Stimulated activated memory B cell treated with anti-CD40 and anti-IgM and Interleukin-4, amounts not matched to agents 10 μg/mL and 1 μg/mL and 100 μg/mL, for 72 hours (primary cell): ENCODE measurements around the gene TM4SF5.

Source experiments
- ATAC-seq: fragments of 150-1000 bp; cut with Tn5 transposase; 2 replicates; pipeline ENCODE4 v1.10.0; 2021
- H3K27ac Mint-ChIP-seq: one replicate; pipeline ENCODE4 v1.8.0; 2022; ENCODE audit warnings: mild to moderate bottlenecking, mixed read lengths
- H3K27me3 Mint-ChIP-seq: one replicate; pipeline ENCODE4 v1.8.0; 2022; ENCODE audit warnings: mixed read lengths
- H3K36me3 Mint-ChIP-seq: one replicate; pipeline ENCODE4 v1.8.0; 2022; ENCODE audit warnings: mixed read lengths
- H3K4me1 Mint-ChIP-seq: one replicate; pipeline ENCODE4 v1.8.0; 2022; ENCODE audit warnings: mixed read lengths
- H3K4me3 Mint-ChIP-seq: one replicate; pipeline ENCODE4 v1.8.0; 2022; ENCODE audit warnings: mild to moderate bottlenecking, moderate library complexity, mixed read lengths
- H3K9me3 Mint-ChIP-seq: one replicate; pipeline ENCODE4 v1.8.0; 2022; ENCODE audit warnings: mixed read lengths

TM4SF5 gene, protein sequence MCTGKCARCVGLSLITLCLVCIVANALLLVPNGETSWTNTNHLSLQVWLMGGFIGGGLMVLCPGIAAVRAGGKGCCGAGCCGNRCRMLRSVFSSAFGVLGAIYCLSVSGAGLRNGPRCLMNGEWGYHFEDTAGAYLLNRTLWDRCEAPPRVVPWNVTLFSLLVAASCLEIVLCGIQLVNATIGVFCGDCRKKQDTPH

DNA sequence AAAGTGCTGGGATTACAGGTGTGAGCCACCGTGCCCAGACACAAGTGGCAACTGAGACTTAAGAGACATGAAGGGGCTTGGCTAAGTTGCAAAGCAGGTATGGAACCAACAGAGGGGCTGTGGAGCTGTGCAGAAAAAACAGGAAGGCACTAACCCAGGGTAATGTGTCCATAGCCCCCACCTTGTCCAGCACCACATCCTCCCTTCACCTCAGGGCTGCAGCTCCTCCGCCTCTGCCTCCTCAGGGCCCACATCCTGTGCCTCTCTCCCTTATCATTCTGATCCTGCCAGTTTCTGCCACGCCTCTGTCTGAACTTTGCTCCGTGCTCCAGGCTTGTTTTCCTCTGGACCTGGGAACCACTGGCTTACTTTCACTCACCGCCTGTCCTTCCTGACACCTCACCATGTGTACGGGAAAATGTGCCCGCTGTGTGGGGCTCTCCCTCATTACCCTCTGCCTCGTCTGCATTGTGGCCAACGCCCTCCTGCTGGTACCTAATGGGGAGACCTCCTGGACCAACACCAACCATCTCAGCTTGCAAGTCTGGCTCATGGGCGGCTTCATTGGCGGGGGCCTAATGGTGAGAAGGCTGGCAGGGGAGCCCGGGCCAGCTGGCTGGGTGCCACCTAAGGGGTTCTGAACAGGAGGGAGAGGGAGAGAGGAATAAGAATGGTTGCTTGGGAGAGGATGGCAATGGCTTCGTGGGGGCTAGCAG lies at the start of gene TM4SF5:
Gene TM4SF5, plus strand, starts transcription at position 368 of the 716 bp plus-strand sequence. Its CDS starts 37 bp downstream, at position 405.
- Mint-ChIP-seq H3K4me1 (peaks cover 12% of the 10 kb centered on the region), H3K9me3 (no peaks in the 10 kb centered on the region), H3K27me3 (peaks cover 68% of the 10 kb centered on the region), H3K36me3 (no peaks in the 10 kb centered on the region), H3K4me3 (no peak within 1 kb of the TSS), H3K27ac (no peak within 1 kb of the TSS)
- no peak for ATAC-seq

DNA sequence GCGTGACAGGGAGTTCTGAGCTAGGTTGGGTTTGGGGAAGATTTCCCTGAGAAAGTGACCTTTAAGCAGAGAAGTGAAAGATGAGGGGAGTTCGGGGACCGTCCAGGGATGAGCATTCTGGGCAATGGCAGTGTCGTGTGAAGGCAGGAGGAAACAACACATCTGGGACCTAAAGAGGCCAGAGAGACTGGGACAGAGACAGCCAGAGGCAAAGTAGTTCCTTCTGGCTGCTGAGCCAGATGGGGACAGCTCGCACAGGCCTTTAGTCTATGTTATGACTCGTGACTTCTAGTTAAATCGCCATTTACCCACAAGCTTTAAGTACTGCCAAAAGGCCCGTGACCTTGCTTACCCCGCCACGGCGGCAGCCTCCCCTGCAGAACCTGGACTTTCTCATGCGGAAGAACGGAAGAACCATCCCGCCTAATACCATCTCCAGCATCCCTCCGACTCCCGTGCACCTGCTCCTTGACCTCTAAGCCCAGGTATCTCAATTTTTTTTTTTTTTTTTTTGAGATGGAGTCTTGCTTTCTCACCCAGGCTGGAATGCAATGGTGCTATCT lies 48.9 kb upstream of the TM4SF5 start:
- peak; percentile 63 for ATAC-seq
- Mint-ChIP-seq H3K36me3 (peaks cover 32% of the 10 kb centered on the region), H3K27me3 (no peaks in the 10 kb centered on the region), H3K9me3 (no peaks in the 10 kb centered on the region), H3K27ac (peak overlapping the region; percentile 74), H3K4me1 (peaks cover 43% of the 10 kb centered on the region), H3K4me3 (peak overlapping the region; percentile 13)

DNA sequence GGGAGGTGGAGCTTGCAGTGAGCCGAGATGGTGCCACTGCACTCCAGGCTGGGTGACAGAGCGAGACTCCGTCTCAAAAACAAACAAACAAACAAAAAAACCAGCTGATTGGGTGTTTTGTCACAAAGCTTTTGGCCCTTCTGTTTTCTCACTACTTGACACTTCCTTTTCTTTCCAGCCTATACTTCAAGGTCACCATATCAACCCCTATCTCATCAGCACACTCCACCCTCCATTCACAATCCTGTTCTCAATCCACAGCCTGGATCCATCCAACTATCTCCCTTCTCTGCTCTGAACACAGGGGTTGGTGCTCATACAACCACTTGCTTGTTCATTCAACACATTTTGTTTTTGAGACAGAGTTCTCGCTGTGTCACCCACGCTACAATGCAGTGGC lies 47.0 kb upstream of the TM4SF5 start:
- peaks cover 16% of the 10 kb centered on the region for H3K36me3 Mint-ChIP-seq

DNA sequence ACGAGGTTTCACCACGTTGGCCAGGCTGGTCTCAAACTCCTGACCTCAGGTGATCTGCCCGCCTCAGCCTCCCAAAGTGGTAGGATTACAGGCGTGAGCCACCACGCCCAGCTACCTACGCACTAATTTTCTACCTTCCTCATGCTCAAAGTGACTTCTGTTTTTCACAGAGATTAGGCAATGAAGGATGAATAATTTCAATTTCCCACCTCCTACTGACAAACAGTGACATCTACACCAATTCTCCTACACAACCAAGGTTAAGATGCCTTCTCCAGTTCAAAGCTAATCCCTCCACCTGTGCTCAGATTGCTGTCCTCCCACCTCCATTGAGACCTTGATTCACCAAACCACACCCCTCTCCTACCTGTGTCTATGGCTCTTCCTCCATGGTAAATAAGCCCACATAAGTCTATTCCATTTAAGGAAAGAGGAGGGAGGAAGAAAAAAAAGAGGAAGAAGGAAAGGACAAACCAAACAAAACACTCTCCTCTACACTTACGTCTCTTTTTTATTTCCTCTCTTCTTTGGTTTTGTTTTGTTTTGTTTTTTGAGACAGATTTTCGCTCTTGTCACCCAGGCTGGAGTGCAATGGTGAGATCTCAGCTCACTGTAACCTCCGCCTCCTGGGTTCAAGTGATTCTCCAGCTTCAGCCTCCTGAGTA lies 45.9 kb upstream of the TM4SF5 start:
- ATAC-seq = no peak
- Mint-ChIP-seq H3K9me3 (no peaks in the 10 kb centered on the region), H3K4me1 (peaks cover 45% of the 10 kb centered on the region), H3K27ac (peak overlapping the region; percentile 31), H3K27me3 (no peaks in the 10 kb centered on the region), H3K36me3 (peaks cover 5% of the 10 kb centered on the region), H3K4me3 (no peak overlapping the region)

More for the DNA sequence above, 47.0 kb upstream of the TM4SF5 start:
- Mint-ChIP-seq H3K9me3 (no peaks in the 10 kb centered on the region), H3K4me1 (peaks cover 42% of the 10 kb centered on the region), H3K4me3 (no peak overlapping the region), H3K27ac (no peak overlapping the region), H3K27me3 (no peaks in the 10 kb centered on the region)
- no peak for ATAC-seq

DNA sequence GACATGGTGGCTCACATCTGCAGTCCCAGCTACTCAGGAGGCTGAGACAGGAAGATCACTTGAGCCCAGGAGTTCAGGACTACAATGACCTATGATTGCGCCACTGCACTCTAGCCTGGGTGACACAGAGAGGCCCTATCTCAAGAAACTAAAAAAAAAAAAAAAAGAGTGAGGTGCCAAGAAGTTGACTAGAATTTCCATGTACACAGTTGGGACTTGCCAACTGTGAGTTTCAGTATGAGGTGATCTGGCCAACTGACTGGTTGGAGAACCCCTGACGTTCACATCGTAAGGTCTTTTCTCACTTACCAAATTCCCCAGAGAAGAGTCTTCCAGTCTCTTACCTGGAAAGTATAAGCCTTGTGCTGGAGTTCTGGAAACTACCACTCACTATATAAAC lies 43.6 kb upstream of the TM4SF5 start:
- peak overlapping the region; percentile 3 for H3K4me3 Mint-ChIP-seq
- ATAC-seq = no peak
- no peaks in the 10 kb centered on the region for H3K9me3 Mint-ChIP-seq
- no peaks in the 10 kb centered on the region for H3K27me3 Mint-ChIP-seq
- peaks cover 34% of the 10 kb centered on the region for H3K4me1 Mint-ChIP-seq
- peak overlapping the region; percentile 39 for H3K27ac Mint-ChIP-seq
- H3K36me3 Mint-ChIP-seq = no peaks in the 10 kb centered on the region

DNA sequence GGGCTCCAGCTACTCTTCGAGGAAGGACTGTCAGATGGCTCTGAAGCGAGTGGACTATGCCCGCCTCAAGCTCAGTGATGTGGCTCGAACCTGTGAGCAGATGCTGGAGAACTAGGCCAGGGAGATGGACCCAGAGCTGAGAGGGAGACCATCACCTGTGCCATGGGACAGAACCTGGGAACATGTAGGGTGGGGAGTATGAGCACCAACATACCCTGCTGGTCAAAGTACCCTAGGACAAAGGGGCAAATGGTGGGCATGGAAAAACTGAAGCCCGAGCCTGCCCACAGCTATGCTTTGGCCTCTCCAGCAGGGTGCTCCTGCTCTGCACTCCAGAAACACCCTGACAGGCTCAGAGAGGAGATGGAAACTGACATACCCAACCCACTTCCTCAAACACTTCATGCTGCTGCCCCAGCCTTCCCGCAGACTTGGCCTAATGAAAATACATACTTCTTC lies 38.6 kb upstream of the TM4SF5 start:
- Mint-ChIP-seq H3K9me3 (no peaks in the 10 kb centered on the region), H3K27me3 (no peaks in the 10 kb centered on the region), H3K27ac (peak overlapping the region; percentile 89), H3K4me1 (peaks cover 49% of the 10 kb centered on the region), H3K36me3 (no peaks in the 10 kb centered on the region), H3K4me3 (peak overlapping the region; percentile 59)
- ATAC-seq = peak; percentile 82

DNA sequence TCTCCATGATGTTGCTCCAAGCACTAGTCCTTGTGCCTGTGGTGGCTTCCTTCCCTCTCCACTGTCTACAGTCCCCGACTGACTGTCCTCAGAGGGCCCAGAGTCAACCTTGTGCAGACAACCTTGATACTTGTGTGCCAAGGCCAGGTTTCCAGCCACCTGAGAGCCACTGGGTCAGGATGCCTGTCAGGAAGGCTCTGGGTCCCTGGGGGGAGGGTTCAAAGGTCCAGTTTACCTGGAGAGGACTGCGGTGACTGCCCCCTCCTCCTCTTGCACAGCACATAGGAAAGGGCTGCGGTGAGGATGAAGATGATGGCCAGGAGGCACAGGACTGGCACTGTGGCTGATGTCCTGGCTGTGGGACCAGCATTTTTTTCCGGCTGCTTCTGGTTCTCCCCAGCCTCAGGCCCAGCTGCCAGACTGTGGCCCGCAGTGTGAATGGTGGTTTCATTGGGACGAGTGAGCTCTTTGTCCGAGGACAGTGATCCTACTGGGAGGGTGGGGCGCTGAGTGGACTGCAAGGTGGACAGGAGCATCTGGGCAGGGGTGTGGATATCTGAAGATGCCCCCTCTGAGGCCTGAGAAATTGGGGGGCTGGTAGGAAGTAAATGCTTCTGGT lies 36.7 kb upstream of the TM4SF5 start:
- Mint-ChIP-seq H3K4me1 (peaks cover 60% of the 10 kb centered on the region), H3K9me3 (no peaks in the 10 kb centered on the region), H3K27me3 (no peaks in the 10 kb centered on the region), H3K36me3 (no peaks in the 10 kb centered on the region), H3K27ac (peak overlapping the region; percentile 89), H3K4me3 (no peak overlapping the region)
- no peak for ATAC-seq

DNA sequence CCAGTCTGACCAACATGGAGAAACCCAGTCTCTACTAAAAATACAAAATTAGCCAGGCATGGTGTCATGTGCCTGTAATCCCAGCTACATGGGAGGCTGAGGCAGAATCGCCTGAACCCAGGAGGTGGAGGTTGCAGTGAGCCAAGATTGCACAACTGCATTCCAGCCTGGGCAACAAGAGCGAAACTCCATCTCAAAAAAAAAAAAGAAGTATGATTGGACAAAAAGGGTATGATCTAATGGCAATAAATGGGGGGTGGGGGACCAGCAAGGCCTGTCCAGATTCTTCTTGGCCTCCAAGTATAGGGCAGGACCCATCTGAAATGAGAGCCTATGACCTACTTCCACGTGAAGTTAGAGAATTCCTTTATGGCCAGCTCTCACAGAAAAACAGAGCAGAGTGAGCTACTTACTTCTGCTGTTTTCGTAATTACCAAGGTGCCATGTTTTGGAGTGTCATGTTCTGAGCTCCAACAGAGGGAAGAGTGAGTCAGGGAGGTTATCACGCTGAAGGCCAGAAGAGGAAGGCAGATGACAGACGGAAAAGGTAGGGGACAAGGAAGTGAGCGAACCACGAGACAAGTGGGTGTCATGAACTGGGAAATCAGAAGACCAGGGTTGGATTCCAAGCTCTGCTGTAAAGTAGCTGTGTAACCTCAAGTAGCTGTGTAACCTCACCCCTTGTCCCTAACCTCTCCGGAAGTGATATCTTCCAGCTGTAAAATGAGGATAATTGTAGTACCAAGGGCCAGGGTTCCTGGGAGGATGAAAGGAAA lies 35.6 kb upstream of the TM4SF5 start:
- H3K36me3 Mint-ChIP-seq = no peaks in the 10 kb centered on the region
- peaks cover 60% of the 10 kb centered on the region for H3K4me1 Mint-ChIP-seq
- peak overlapping the region; percentile 89 for H3K27ac Mint-ChIP-seq
- no peak for ATAC-seq
- no peaks in the 10 kb centered on the region for H3K9me3 Mint-ChIP-seq
- peaks cover 8% of the 10 kb centered on the region for H3K27me3 Mint-ChIP-seq
- H3K4me3 Mint-ChIP-seq = no peak overlapping the region

DNA sequence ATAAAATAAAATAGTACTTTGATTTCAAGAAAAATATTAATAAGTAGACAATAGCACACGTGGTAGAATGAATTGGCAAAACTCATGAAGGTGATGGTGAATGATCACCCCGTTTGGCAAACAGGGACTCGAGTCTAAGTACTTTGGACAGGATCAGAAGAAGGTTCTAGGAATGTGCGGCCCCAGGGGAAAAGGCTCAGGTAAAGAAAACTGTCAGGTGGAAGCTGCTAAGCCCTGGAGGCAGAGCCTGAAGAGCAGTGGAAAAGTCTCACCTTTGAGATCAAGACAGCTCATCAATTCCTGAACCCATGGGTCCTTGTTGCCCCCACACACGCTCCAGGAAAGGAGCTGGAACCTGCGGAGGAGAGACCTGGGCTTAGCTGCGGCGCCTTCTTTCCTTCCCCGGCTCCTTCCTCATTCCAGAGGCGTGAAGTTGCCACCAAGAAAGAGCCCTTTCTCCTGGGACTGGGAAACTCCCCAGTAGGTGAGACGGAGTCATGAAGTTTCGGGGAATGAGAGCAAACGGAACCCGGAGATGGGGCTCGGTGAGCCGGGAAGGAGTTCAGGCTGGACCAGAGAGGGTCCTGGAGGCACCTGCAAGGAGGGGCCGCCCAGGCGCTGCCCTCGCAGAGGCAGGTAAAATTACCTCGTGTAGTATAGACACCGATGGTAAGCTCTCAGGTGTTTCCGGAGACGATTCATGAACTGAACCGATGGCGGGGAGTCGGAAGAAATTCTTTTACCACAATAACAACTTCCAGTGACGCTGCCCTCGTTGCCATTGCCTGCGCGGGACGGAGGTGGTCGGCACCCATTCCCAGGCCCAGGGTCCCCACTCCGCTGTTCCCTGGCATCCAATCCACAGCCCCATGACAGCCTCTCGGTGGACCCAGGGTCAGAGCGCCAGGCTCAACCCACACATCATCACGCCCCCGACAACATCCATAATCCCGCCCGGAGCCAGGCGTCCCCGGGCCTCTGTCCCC lies 33.3 kb upstream of the TM4SF5 start:
- Mint-ChIP-seq H3K27ac (peak overlapping the region; percentile 83), H3K9me3 (no peaks in the 10 kb centered on the region), H3K36me3 (no peaks in the 10 kb centered on the region), H3K27me3 (peaks cover 29% of the 10 kb centered on the region), H3K4me1 (peaks cover 56% of the 10 kb centered on the region), H3K4me3 (peak overlapping the region; percentile 84)
- peak; percentile 21 for ATAC-seq

DNA sequence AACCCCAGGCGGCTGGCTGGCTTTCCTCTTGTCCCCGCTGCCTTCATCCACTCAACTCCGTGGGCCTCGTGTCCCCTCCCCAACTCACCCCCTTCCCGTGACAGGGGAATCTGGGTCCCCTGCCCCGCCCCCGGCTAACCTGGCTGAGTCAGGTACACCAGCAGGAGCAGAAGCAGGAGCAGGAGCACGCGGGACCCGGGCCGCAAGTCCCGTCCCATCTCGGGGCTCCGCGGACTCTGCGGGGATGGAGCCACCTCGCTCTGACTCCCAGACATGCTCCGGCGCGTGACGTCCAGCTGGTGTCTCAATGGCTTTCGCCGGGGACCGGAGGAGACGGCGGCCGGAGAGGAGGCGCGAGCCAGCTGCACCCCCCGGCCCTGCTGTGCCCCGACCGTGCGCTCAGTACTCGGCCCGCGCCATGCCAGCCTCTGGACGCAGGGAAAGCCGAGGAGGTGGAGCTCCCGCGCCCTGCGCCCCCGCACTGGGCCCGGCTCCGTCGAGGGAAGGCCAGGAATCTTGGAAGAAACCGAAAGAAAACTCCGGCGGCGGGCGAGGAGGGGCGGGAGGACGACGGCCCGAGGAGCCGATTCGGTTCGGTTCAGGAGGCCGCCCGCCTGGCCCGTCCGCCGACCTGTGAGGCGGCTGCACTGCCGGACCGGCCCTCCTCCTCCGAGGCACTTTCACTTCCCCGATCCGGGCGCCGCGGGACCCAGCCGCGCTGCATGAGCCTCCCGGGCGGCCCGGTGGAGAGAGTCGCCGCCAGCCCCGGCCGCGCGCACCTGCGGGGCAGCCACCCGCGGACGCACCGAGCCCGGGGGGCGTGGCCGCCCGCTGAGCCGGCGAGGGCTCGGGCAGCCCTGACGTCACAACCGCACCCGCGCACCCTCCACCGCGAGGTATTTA lies 32.3 kb upstream of the TM4SF5 start, which contains the start of the genes CXCL16 and ZMYND15:
Gene CXCL16, minus strand, starts transcription at position 807 of the 903 bp plus-strand sequence. Its CDS starts 589 bp downstream, at position 218.
Gene ZMYND15, plus strand, starts transcription at position 712 of the 903 bp plus-strand sequence. CDS start 716 bp downstream, outside the sequence.
- no peaks in the 10 kb centered on the region for H3K9me3 Mint-ChIP-seq
- H3K27me3 Mint-ChIP-seq = peaks cover 39% of the 10 kb centered on the region
- H3K4me3 Mint-ChIP-seq = peak within 1 kb of the TSS; percentile 84
- peaks cover 47% of the 10 kb centered on the region for H3K4me1 Mint-ChIP-seq
- peak within 1 kb of the TSS; percentile 83 for H3K27ac Mint-ChIP-seq
- no peaks in the 10 kb centered on the region for H3K36me3 Mint-ChIP-seq
- ATAC-seq = peak; percentile 89

DNA sequence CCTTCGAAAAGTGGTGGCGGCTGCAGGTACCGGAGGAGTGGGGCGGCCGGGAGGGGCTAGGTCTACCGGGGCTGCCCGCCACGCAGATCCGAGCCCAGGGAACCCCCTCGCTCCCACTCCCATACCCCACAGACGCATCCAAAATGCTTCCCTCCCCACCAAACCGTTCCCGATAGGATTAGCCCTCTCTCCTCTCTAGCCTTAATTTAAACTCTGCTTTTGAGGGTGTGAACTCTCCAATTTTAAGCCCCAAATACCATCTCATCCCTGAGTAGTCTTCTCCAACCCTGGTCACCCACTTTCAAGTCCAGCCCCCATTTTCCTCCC lies 31.7 kb upstream of the TM4SF5 start:
- no peak for ATAC-seq
- H3K27ac Mint-ChIP-seq = peak overlapping the region; percentile 75
- H3K9me3 Mint-ChIP-seq = no peaks in the 10 kb centered on the region
- H3K27me3 Mint-ChIP-seq = peaks cover 45% of the 10 kb centered on the region
- H3K4me3 Mint-ChIP-seq = peak overlapping the region; percentile 74
- H3K36me3 Mint-ChIP-seq = no peaks in the 10 kb centered on the region
- peaks cover 42% of the 10 kb centered on the region for H3K4me1 Mint-ChIP-seq

DNA sequence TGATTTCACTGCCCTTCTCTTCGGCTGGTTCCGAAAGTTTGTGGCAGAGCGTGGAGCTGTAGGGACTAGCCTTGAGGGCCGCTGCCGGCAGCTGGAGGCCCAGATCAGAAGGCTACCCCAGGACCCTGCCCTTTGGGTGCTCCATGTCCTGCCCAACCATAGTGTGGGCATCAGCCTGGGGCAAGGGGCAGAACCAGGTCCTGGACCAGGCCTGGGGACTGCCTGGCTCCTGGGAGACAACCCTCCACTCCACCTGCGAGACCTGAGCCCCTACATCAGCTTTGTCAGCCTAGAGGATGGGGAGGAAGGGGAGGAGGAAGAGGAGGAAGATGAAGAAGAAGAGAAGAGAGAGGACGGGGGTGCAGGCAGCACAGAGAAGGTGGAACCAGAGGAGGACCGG lies 31.1 kb upstream of the TM4SF5 start:
- peak overlapping the region; percentile 74 for H3K4me3 Mint-ChIP-seq
- no peak for ATAC-seq
- H3K27me3 Mint-ChIP-seq = peaks cover 51% of the 10 kb centered on the region
- peak overlapping the region; percentile 75 for H3K27ac Mint-ChIP-seq
- peaks cover 43% of the 10 kb centered on the region for H3K4me1 Mint-ChIP-seq
- no peaks in the 10 kb centered on the region for H3K9me3 Mint-ChIP-seq
- no peaks in the 10 kb centered on the region for H3K36me3 Mint-ChIP-seq

DNA sequence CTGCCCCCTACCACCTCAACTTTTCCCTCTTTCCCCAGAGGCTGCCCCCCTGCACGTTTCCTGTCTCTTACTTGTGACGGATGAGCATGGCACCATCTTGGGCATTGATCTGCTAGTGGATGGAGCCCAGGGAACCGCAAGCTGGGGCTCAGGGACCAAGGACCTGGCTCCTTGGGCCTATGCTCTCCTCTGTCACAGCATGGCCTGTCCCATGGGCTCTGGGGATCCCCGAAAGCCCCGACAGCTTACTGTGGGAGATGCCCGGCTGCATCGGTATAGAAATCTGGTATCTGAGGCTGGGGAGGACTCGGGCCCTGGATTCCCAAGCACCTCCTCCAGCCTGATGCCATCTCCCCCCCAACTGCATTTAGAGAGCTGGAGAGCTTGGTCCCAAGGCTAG lies 30.1 kb upstream of the TM4SF5 start:
- H3K27ac Mint-ChIP-seq = no peak overlapping the region
- peaks cover 53% of the 10 kb centered on the region for H3K27me3 Mint-ChIP-seq
- no peak for ATAC-seq
- H3K4me1 Mint-ChIP-seq = peaks cover 37% of the 10 kb centered on the region
- no peaks in the 10 kb centered on the region for H3K36me3 Mint-ChIP-seq
- H3K9me3 Mint-ChIP-seq = no peaks in the 10 kb centered on the region
- no peak overlapping the region for H3K4me3 Mint-ChIP-seq
